NCI-H2227 treated with DMSO at 0.1 percent for 48 hours (cell line): ENCODE results near the gene SH3BP4.

ENCODE experiments used
- DNase-seq: peaks from one replicate; lab custom pipeline; 2025; lab: John Stamatoyannopoulos, UW

SH3BP4 gene

GRCh38 chr2:235091421-235091820 is 139.6 kb downstream of the SH3BP4 start:
- DNase-seq: no peak

- no peak for DNase-seq
These were observed 140.2 kb downstream of the SH3BP4 start for GRCh38 chr2:235091983-235092382.

GRCh38 chr2:235092433-235093223 is 140.8 kb downstream of the SH3BP4 start:
- DNase-seq: no peak

GRCh38 chr2:235094457-235094856 is 142.6 kb downstream of the SH3BP4 start:
- no peak for DNase-seq

GRCh38 chr2:235095569-235095968 is 143.8 kb downstream of the SH3BP4 start:
- DNase-seq: no peak

- DNase-seq: no peak
These were observed 144.6 kb downstream of the SH3BP4 start for GRCh38 chr2:235096447-235096846.

GRCh38 chr2:235097196-235097595 is 145.4 kb downstream of the SH3BP4 start:
- no peak for DNase-seq

- DNase-seq: peak; percentile 22
These were observed 146.5 kb downstream of the SH3BP4 start for GRCh38 chr2:235098269-235098668.

- no peak for DNase-seq
These were observed 147.1 kb downstream of the SH3BP4 start for GRCh38 chr2:235098736-235099494.

GRCh38 chr2:235102896-235103295 is 151.1 kb downstream of the SH3BP4 start:
- no peak for DNase-seq
